IPS-15b (cell line): Measurements from ENCODE around the gene WASF2.

Source experiments
- H3K27me3 ChIP-seq: one replicate; pipeline ENCODE4 v1.6.1; 2013; ENCODE audit warnings: low read length; ENCODE audit not compliant: control insufficient read depth, insufficient read depth
- H3K36me3 ChIP-seq: one replicate; pipeline ENCODE4 v1.6.1; 2013; ENCODE audit warnings: low read length; ENCODE audit not compliant: control insufficient read depth, insufficient read depth
- H3K4me1 ChIP-seq: one replicate; pipeline ENCODE4 v1.6.1; 2013; ENCODE audit warnings: mild to moderate bottlenecking, low read length; ENCODE audit not compliant: control insufficient read depth, insufficient read depth
- H3K4me3 ChIP-seq: one replicate; pipeline ENCODE4 v1.5.1; 2013; ENCODE audit warnings: low read depth, low read length
- H3K9ac ChIP-seq: one replicate; pipeline ENCODE4 v1.6.1; 2013; ENCODE audit warnings: low read depth, mild to moderate bottlenecking, low read length
- H3K9me3 ChIP-seq: one replicate; pipeline ENCODE4 v1.6.1; 2013; ENCODE audit warnings: mild to moderate bottlenecking, low read length; ENCODE audit not compliant: control insufficient read depth, insufficient read depth

The WASF2 gene

GRCh38 chr1:27383661-27384060 is 106.3 kb downstream of the WASF2 start:
- Histone ChIP-seq H3K9ac (no peak overlapping the region), H3K36me3 (no peaks in the 10 kb centered on the region), H3K4me1 (peaks cover 3% of the 10 kb centered on the region), H3K4me3 (no peak overlapping the region), H3K9me3 (no peaks in the 10 kb centered on the region), H3K27me3 (peaks cover 11% of the 10 kb centered on the region)

- H3K4me3 ChIP-seq: peak within 1 kb of the TSS; percentile 63
- no peaks in the 10 kb centered on the region for H3K36me3 ChIP-seq
- no peak within 1 kb of the TSS for H3K9ac ChIP-seq
- no peaks in the 10 kb centered on the region for H3K9me3 ChIP-seq
- H3K4me1 ChIP-seq: peaks cover 3% of the 10 kb centered on the region
- H3K27me3 ChIP-seq: peaks cover 11% of the 10 kb centered on the region
These were observed 106.8 kb downstream of the WASF2 start, which contains the start of gene CD164L2 for GRCh38 chr1:27383039-27383605. CD164L2 (minus strand) TSS chr1:27383333; CDS start chr1:27383239, 94 bp downstream.

- Histone ChIP-seq H3K9me3 (no peaks in the 10 kb centered on the region), H3K4me1 (peaks cover 3% of the 10 kb centered on the region), H3K27me3 (peaks cover 11% of the 10 kb centered on the region), H3K36me3 (no peaks in the 10 kb centered on the region), H3K4me3 (no peak overlapping the region), H3K9ac (no peak overlapping the region)
These were observed 107.8 kb downstream of the WASF2 start for GRCh38 chr1:27381969-27382762.

GRCh38 chr1:27380766-27381733 is 108.9 kb downstream of the WASF2 start:
- H3K9ac ChIP-seq: no peak overlapping the region
- H3K4me1 ChIP-seq: peaks cover 3% of the 10 kb centered on the region
- H3K36me3 ChIP-seq: no peaks in the 10 kb centered on the region

GRCh38 chr1:27380224-27380623 is 109.7 kb downstream of the WASF2 start:
- Histone ChIP-seq H3K4me3 (no peak overlapping the region), H3K9me3 (no peaks in the 10 kb centered on the region), H3K36me3 (no peaks in the 10 kb centered on the region), H3K4me1 (peaks cover 3% of the 10 kb centered on the region), H3K27me3 (peaks cover 11% of the 10 kb centered on the region), H3K9ac (no peak overlapping the region)

More at GRCh38 chr1:27380766-27381733, 108.9 kb downstream of the WASF2 start:
- peaks cover 11% of the 10 kb centered on the region for H3K27me3 ChIP-seq
- no peak overlapping the region for H3K4me3 ChIP-seq
- no peaks in the 10 kb centered on the region for H3K9me3 ChIP-seq

- Histone ChIP-seq H3K9me3 (no peaks in the 10 kb centered on the region), H3K36me3 (no peaks in the 10 kb centered on the region), H3K4me1 (peaks cover 3% of the 10 kb centered on the region), H3K4me3 (no peak overlapping the region), H3K9ac (no peak overlapping the region), H3K27me3 (peaks cover 11% of the 10 kb centered on the region)
These were observed 110.3 kb downstream of the WASF2 start for GRCh38 chr1:27379564-27380122.

- Histone ChIP-seq H3K27me3 (peaks cover 11% of the 10 kb centered on the region), H3K4me3 (no peak overlapping the region), H3K36me3 (no peaks in the 10 kb centered on the region), H3K4me1 (no peaks in the 10 kb centered on the region), H3K9ac (no peak overlapping the region), H3K9me3 (no peaks in the 10 kb centered on the region)
These were observed 112.0 kb downstream of the WASF2 start for GRCh38 chr1:27377760-27378495.

- Histone ChIP-seq H3K4me3 (no peak within 1 kb of the TSS), H3K36me3 (no peaks in the 10 kb centered on the region), H3K9ac (no peak within 1 kb of the TSS), H3K9me3 (no peaks in the 10 kb centered on the region), H3K27me3 (no peaks in the 10 kb centered on the region), H3K4me1 (no peaks in the 10 kb centered on the region)
These were observed 115.4 kb downstream of the WASF2 start, which contains the start of gene FCN3 for GRCh38 chr1:27374362-27375086. FCN3 (minus strand) TSS chr1:27374824; CDS start chr1:27374818, 6 bp downstream.

GRCh38 chr1:27372808-27373690 is 116.9 kb downstream of the WASF2 start:
- Histone ChIP-seq H3K36me3 (no peaks in the 10 kb centered on the region), H3K4me1 (peaks cover 2% of the 10 kb centered on the region), H3K9ac (no peak overlapping the region), H3K9me3 (no peaks in the 10 kb centered on the region), H3K27me3 (no peaks in the 10 kb centered on the region), H3K4me3 (no peak overlapping the region)
